Smooth muscle cell of the pulmonary artery (primary cell): Measurements from ENCODE around the gene SUV39H1. TPM values are rescaled to one million over a fixed set of nuclear protein-coding genes. Genes with fewer than 3 reads are reported as not detected.

ENCODE experiments used
- total RNA-seq: library from RNA; depleted of rRNA; stranded (reverse); fragments of >200 nt; gene quantifications from 2 replicates; pipeline ENCODE4 v1.2.3, GENCODE V29; 2014

Gene SUV39H1, protein sequence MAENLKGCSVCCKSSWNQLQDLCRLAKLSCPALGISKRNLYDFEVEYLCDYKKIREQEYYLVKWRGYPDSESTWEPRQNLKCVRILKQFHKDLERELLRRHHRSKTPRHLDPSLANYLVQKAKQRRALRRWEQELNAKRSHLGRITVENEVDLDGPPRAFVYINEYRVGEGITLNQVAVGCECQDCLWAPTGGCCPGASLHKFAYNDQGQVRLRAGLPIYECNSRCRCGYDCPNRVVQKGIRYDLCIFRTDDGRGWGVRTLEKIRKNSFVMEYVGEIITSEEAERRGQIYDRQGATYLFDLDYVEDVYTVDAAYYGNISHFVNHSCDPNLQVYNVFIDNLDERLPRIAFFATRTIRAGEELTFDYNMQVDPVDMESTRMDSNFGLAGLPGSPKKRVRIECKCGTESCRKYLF
- 2.3 and 2.9 TPM in 2 replicates for total RNA-seq

GRCh38 chrX:48696301-48696908 is at the start of gene SUV39H1:
Gene SUV39H1, plus strand, starts transcription at chrX:48696734. Its CDS starts 51 bp downstream, at chrX:48696785.

DNA sequence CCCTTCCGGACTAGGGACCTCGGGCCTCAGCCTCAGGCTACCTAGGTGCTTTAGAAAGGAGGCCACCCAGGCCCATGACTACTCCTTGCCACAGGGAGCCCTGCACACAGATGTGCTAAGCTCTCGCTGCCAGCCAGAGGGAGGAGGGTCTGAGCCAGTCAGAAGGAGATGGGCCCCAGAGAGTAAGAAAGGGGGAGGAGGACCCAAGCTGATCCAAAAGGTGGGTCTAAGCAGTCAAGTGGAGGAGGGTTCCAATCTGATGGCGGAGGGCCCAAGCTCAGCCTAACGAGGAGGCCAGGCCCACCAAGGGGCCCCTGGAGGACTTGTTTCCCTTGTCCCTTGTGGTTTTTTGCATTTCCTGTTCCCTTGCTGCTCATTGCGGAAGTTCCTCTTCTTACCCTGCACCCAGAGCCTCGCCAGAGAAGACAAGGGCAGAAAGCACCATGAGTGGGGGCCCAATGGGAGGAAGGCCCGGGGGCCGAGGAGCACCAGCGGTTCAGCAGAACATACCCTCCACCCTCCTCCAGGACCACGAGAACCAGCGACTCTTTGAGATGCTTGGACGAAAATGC is 13.0 kb upstream of the SUV39H1 start, which contains the start of gene WAS:
Gene WAS (plus strand): TSS at position 389 of the 572 bp plus-strand sequence. CDS start 55 bp downstream, at position 444.

Other genes with a start within 250 kb of the SUV39H1 start
- gene SLC38A5, start 226.5 kb upstream of the SUV39H1 start, total RNA-seq: 106 and 110 TPM in 2 replicates
- gene FTSJ1, start 220.5 kb upstream of the SUV39H1 start, total RNA-seq: 50.7 and 50.8 TPM in 2 replicates
- 15.6 and 21.8 TPM in 2 replicates for gene PORCN, start 187.7 kb upstream of the SUV39H1 start, total RNA-seq
- gene EBP, start 174.9 kb upstream of the SUV39H1 start, total RNA-seq: 19.4 and 23.3 TPM in 2 replicates
- gene TBC1D25, start 157.0 kb upstream of the SUV39H1 start, total RNA-seq: 9.8 and 11.5 TPM in 2 replicates
- 40.5 and 60.7 TPM in 2 replicates for gene RBM3, start 122.2 kb upstream of the SUV39H1 start, total RNA-seq
- gene WDR13, start 99.2 kb upstream of the SUV39H1 start, total RNA-seq: 117 and 134 TPM in 2 replicates
- 0.13 TPM in 2 replicates for gene WAS, start 12.9 kb upstream of the SUV39H1 start, total RNA-seq
- not detected in 2 replicates for gene GLOD5, start 65.0 kb downstream of the SUV39H1 start, total RNA-seq
- gene GATA1, start 89.9 kb downstream of the SUV39H1 start, total RNA-seq: not detected in 2 replicates
- gene HDAC6, start 105.3 kb downstream of the SUV39H1 start, total RNA-seq: 39.1 and 42.2 TPM in 2 replicates
- gene ERAS, start 129.8 kb downstream of the SUV39H1 start, total RNA-seq: 0.13 TPM in 1 of 2 replicates, not detected in the other
- gene PCSK1N, start 138.9 kb downstream of the SUV39H1 start, total RNA-seq: 0.46 and 10.7 TPM in 2 replicates
- 18.1 and 20.5 TPM in 2 replicates for gene TIMM17B, start 201.0 kb downstream of the SUV39H1 start, total RNA-seq
- gene PQBP1, start 201.2 kb downstream of the SUV39H1 start, total RNA-seq: 33.8 and 36.0 TPM in 2 replicates
- gene SLC35A2, start 214.9 kb downstream of the SUV39H1 start, total RNA-seq: 18.2 and 19.7 TPM in 2 replicates
- gene PIM2, start 222.3 kb downstream of the SUV39H1 start, total RNA-seq: 4.7 and 9.1 TPM in 2 replicates